HG03460 (cell line): ENCODE results near the gene RAB11FIP2.

Experiments
- ATAC-seq: cut with Tn5 transposase; IDR thresholded peaks from one replicate; pipeline ENCODE4 v1.9.1; 2021; ENCODE audit not compliant: unreplicated experiment

The RAB11FIP2 gene

GRCh38 chr10:118035354-118036005, 11.3 kb downstream of the RAB11FIP2 start:
- ATAC-seq, result no peak

GRCh38 chr10:118034791-118035261, 11.9 kb downstream of the RAB11FIP2 start:
- no peak for ATAC-seq

- no peak for ATAC-seq
Measured at GRCh38 chr10:118033905-118034304, 12.8 kb downstream of the RAB11FIP2 start.

- no peak for ATAC-seq
Measured at GRCh38 chr10:118032564-118032963, 14.2 kb downstream of the RAB11FIP2 start.

GRCh38 chr10:118031351-118032075, 15.2 kb downstream of the RAB11FIP2 start:
- no peak for ATAC-seq

GRCh38 chr10:118028619-118029018, 18.1 kb downstream of the RAB11FIP2 start:
- ATAC-seq, result peak; percentile 96

- no peak for ATAC-seq
Measured at GRCh38 chr10:118027397-118027796, 19.3 kb downstream of the RAB11FIP2 start.

GRCh38 chr10:118026936-118027335, 19.8 kb downstream of the RAB11FIP2 start:
- no peak for ATAC-seq

- ATAC-seq, result no peak
Measured at GRCh38 chr10:118020365-118020764, 26.4 kb downstream of the RAB11FIP2 start.

GRCh38 chr10:118017850-118018249, 28.9 kb downstream of the RAB11FIP2 start:
- ATAC-seq, result no peak

GRCh38 chr10:118017071-118017740, 29.5 kb downstream of the RAB11FIP2 start:
- no peak for ATAC-seq

GRCh38 chr10:118012952-118013525, 33.7 kb downstream of the RAB11FIP2 start:
- ATAC-seq, result no peak

GRCh38 chr10:118007773-118008172, 39.0 kb downstream of the RAB11FIP2 start:
- no peak for ATAC-seq

GRCh38 chr10:118003126-118003525, 43.6 kb downstream of the RAB11FIP2 start:
- no peak for ATAC-seq

GRCh38 chr10:118002581-118002980, 44.2 kb downstream of the RAB11FIP2 start:
- ATAC-seq, result no peak

- ATAC-seq, result no peak
Measured at GRCh38 chr10:117997673-117998072, 49.1 kb downstream of the RAB11FIP2 start.

GRCh38 chr10:117996709-117997108, 50.0 kb downstream of the RAB11FIP2 start:
- no peak for ATAC-seq

- no peak for ATAC-seq
Measured at GRCh38 chr10:117994771-117995170, 52.0 kb downstream of the RAB11FIP2 start.

- ATAC-seq, result no peak
Measured at GRCh38 chr10:117993166-117993565, 53.6 kb downstream of the RAB11FIP2 start.

GRCh38 chr10:117991701-117992100, 55.0 kb downstream of the RAB11FIP2 start:
- ATAC-seq, result no peak

GRCh38 chr10:117989962-117990361, 56.8 kb downstream of the RAB11FIP2 start:
- no peak for ATAC-seq

- no peak for ATAC-seq
Measured at GRCh38 chr10:117988814-117989213, 57.9 kb downstream of the RAB11FIP2 start.
